HG03442 (cell line): ENCODE results near the gene NR2F2.
A peak's percentile ranks its signal among the peaks of the same experiment; 100 is the strongest.

Experiments used
- ATAC-seq: cut with Tn5 transposase; IDR thresholded peaks from one replicate; pipeline ENCODE4 v1.9.1; 2021; ENCODE audit warnings: mild to moderate bottlenecking, moderate library complexity; ENCODE audit not compliant: unreplicated experiment

NR2F2 gene

GRCh38 chr15:96331144-96331944, 844 bp downstream of the NR2F2 start:
- peak; percentile 2 for ATAC-seq

GRCh38 chr15:96331945-96332636, 1.6 kb downstream of the NR2F2 start:
- no peak for ATAC-seq

GRCh38 chr15:96332637-96333121, 2.2 kb downstream of the NR2F2 start:
- no peak for ATAC-seq

GRCh38 chr15:96333131-96334016, 2.9 kb downstream of the NR2F2 start:
- ATAC-seq, result no peak

- ATAC-seq, result no peak
These were observed 3.7 kb downstream of the NR2F2 start for GRCh38 chr15:96334017-96334704.

GRCh38 chr15:96334705-96335410, 4.4 kb downstream of the NR2F2 start:
- no peak for ATAC-seq

- no peak for ATAC-seq
These were observed 5.0 kb downstream of the NR2F2 start for GRCh38 chr15:96335411-96336024.

- ATAC-seq, result no peak
These were observed 5.7 kb downstream of the NR2F2 start for GRCh38 chr15:96336108-96336595.

- ATAC-seq, result no peak
These were observed 6.3 kb downstream of the NR2F2 start for GRCh38 chr15:96336596-96337364.

GRCh38 chr15:96337365-96338023, 7.0 kb downstream of the NR2F2 start:
- no peak for ATAC-seq

GRCh38 chr15:96338074-96338765, 7.7 kb downstream of the NR2F2 start:
- ATAC-seq, result no peak

GRCh38 chr15:96338766-96339618, 8.5 kb downstream of the NR2F2 start:
- ATAC-seq, result no peak

- ATAC-seq, result no peak
These were observed 9.3 kb downstream of the NR2F2 start for GRCh38 chr15:96339619-96340347.

- no peak for ATAC-seq
These were observed 9.8 kb downstream of the NR2F2 start for GRCh38 chr15:96340348-96340597.

- ATAC-seq, result peak; percentile 34
These were observed 10.4 kb downstream of the NR2F2 start for GRCh38 chr15:96340598-96341512.
